ENCODE results near the gene STH.

STH gene

GRCh38 chr17:46000292-46000691 lies 1.2 kb downstream of the STH start:
- H3K9ac ChIP-seq (ENCODE audit: low read length): no peak overlapping the region
- no peak overlapping the region for H3K4me2 ChIP-seq (ENCODE audit: low read length)
- H3K79me2 ChIP-seq (ENCODE audit: insufficient read depth, low read length): no peaks in the 10 kb centered on the region
- no peaks in the 10 kb centered on the region for H3F3A ChIP-seq (ENCODE audit: insufficient read depth, low read length)
- H3K36me3 ChIP-seq (ENCODE audit: insufficient read depth, low read length): no peaks in the 10 kb centered on the region
- H3K4me1 ChIP-seq (ENCODE audit: insufficient read depth, low read length, severe bottlenecking): no peaks in the 10 kb centered on the region
- H2AFZ ChIP-seq (ENCODE audit: low read length): no peak overlapping the region
- H3K9me3 ChIP-seq (ENCODE audit: low read length): peaks cover 4% of the 10 kb centered on the region; the same call in 1 of the 2 replicates
- no peaks in the 10 kb centered on the region for H4K20me1 ChIP-seq (ENCODE audit: insufficient read depth, low read length)
- no peaks in the 10 kb centered on the region for H3K9me2 ChIP-seq (ENCODE audit: low read depth, low read length)
- TF ChIP-seq CTCF (IDR thresholded peaks at IDR 0.05; ENCODE audit: low read length) (no peak), EZH2 (IDR thresholded peaks at IDR 0.05; ENCODE audit: borderline replicate concordance, low read length) (no peak)
- H3K27me3 ChIP-seq (ENCODE audit: insufficient read depth, low read length): peaks cover 6% of the 10 kb centered on the region; the same call in 1 of the 2 replicates
- H3K4me3 ChIP-seq (ENCODE audit: low read depth, low read length, poor library complexity, severe bottlenecking): no peak overlapping the region
- no peak overlapping the region for H3K27ac ChIP-seq (ENCODE audit: low read depth, low read length, poor library complexity, severe bottlenecking)

- no peaks in the 10 kb centered on the region for H3F3A ChIP-seq (ENCODE audit: insufficient read depth, low read length)
- H3K9me2 ChIP-seq (ENCODE audit: low read depth, low read length): no peaks in the 10 kb centered on the region
- H3K9ac ChIP-seq (ENCODE audit: low read length): no peak overlapping the region
- no peaks in the 10 kb centered on the region for H3K36me3 ChIP-seq (ENCODE audit: insufficient read depth, low read length)
- TF ChIP-seq EZH2 (IDR thresholded peaks at IDR 0.05; ENCODE audit: borderline replicate concordance, low read length): no peak
- TF ChIP-seq CTCF (IDR thresholded peaks at IDR 0.05; ENCODE audit: low read length): no peak
- H2AFZ ChIP-seq (ENCODE audit: low read length): no peak overlapping the region
- H3K27me3 ChIP-seq (ENCODE audit: insufficient read depth, low read length): peaks cover 6% of the 10 kb centered on the region; the same call in 1 of the 2 replicates
- peaks cover 4% of the 10 kb centered on the region; the same call in 1 of the 2 replicates for H3K9me3 ChIP-seq (ENCODE audit: low read length)
- H3K4me2 ChIP-seq (ENCODE audit: low read length): no peak overlapping the region
- H3K79me2 ChIP-seq (ENCODE audit: insufficient read depth, low read length): no peaks in the 10 kb centered on the region
- H4K20me1 ChIP-seq (ENCODE audit: insufficient read depth, low read length): no peaks in the 10 kb centered on the region
- no peak overlapping the region for H3K4me3 ChIP-seq (ENCODE audit: low read depth, low read length, poor library complexity, severe bottlenecking)
- H3K27ac ChIP-seq (ENCODE audit: low read depth, low read length, poor library complexity, severe bottlenecking): no peak overlapping the region
- H3K4me1 ChIP-seq (ENCODE audit: insufficient read depth, low read length, severe bottlenecking): no peaks in the 10 kb centered on the region
Observed at GRCh38 chr17:46000757-46001156, 1.7 kb downstream of the STH start.

DNA sequence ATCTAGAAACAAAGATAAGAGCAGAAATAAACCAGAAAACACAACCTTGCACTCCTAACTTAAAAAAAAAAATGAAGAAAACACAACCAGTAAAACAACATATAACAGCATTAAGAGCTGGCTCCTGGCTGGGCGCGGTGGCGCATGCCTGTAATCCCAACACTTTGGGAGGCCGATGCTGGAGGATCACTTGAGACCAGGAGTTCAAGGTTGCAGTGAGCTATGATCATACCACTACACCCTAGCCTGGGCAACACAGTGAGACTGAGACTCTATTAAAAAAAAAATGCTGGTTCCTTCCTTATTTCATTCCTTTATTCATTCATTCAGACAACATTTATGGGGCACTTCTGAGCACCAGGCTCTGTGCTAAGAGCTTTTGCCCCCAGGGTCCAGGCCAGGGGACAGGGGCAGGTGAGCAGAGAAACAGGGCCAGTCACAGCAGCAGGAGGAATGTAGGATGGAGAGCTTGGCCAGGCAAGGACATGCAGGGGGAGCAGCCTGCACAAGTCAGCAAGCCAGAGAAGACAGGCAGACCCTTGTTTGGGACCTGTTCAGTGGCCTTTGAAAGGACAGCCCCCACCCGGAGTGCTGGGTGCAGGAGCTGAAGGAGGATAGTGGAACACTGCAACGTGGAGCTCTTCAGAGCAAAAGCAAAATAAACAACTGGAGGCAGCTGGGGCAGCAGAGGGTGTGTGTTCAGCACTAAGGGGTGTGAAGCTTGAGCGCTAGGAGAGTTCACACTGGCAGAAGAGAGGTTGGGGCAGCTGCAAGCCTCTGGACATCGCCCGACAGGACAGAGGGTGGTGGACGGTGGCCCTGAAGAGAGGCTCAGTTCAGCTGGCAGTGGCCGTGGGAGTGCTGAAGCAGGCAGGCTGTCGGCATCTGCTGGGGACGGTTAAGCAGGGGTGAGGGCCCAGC lies 2.6 kb downstream of the STH start:
- no peaks in the 10 kb centered on the region for H3F3A ChIP-seq (ENCODE audit: insufficient read depth, low read length)
- no peak overlapping the region for H2AFZ ChIP-seq (ENCODE audit: low read length)
- H4K20me1 ChIP-seq (ENCODE audit: insufficient read depth, low read length): no peaks in the 10 kb centered on the region
- no peaks in the 10 kb centered on the region for H3K9me2 ChIP-seq (ENCODE audit: low read depth, low read length)
- no peak overlapping the region for H3K27ac ChIP-seq (ENCODE audit: low read depth, low read length, poor library complexity, severe bottlenecking)
- no peak overlapping the region for H3K4me3 ChIP-seq (ENCODE audit: low read depth, low read length, poor library complexity, severe bottlenecking)
- TF ChIP-seq CTCF (IDR thresholded peaks at IDR 0.05; ENCODE audit: low read length) (no peak), EZH2 (IDR thresholded peaks at IDR 0.05; ENCODE audit: borderline replicate concordance, low read length) (no peak)
- no peaks in the 10 kb centered on the region for H3K4me1 ChIP-seq (ENCODE audit: insufficient read depth, low read length, severe bottlenecking)
- no peaks in the 10 kb centered on the region for H3K79me2 ChIP-seq (ENCODE audit: insufficient read depth, low read length)
- H3K9me3 ChIP-seq (ENCODE audit: low read length): peaks cover 4% of the 10 kb centered on the region; the same call in 1 of the 2 replicates
- no peak overlapping the region for H3K4me2 ChIP-seq (ENCODE audit: low read length)
- no peaks in the 10 kb centered on the region for H3K36me3 ChIP-seq (ENCODE audit: insufficient read depth, low read length)
- H3K27me3 ChIP-seq (ENCODE audit: insufficient read depth, low read length): peaks cover 5% of the 10 kb centered on the region; the same call in 1 of the 2 replicates
- H3K9ac ChIP-seq (ENCODE audit: low read length): no peak overlapping the region

All from OCI-LY1 (cell line).